Right lobe of liver (tissue), 6 donors: Measurements from ENCODE around the gene WDR6. TPM values are rescaled to one million over a fixed set of nuclear protein-coding genes. Genes with fewer than 3 reads are reported as not detected.
A peak's percentile ranks its signal among the peaks of the same experiment; 100 is the strongest.

Experiments used
- ATAC-seq, 4 donors: fragments of 200-7000 bp; cut with Tn5 transposase; one replicate each; pipeline ENCODE4 v1.9.1; 2020; ENCODE audit warnings: mild to moderate bottlenecking in 4 of 4, moderate library complexity in 4 of 4
- DNase-seq, 3 donors: peaks; one replicate each; pipeline ENCODE4 v3.0.0-alpha.2; 2020
- H3K27ac ChIP-seq, 3 donors: fragments of 200-600 bp; one replicate each; pipeline ENCODE4 v1.8.0; 2022
- H3K27me3 ChIP-seq, 2 donors: fragments of 200-600 bp; one replicate each; pipeline ENCODE4 v1.8.0; 2022
- H3K36me3 ChIP-seq, 4 donors: fragments of 200-600 bp; sonication (generic) in 1 of 4; one replicate each; pipeline versions ENCODE4 v1.5.1 to v1.8.0; 2017 to 2022; ENCODE audit warnings: control low read depth in 1 of 4
- H3K4me1 ChIP-seq, 4 donors: fragments of 200-600 bp; sonication (generic) in 1 of 4; one replicate each; pipeline versions ENCODE4 v1.5.1 to v1.8.0; 2017 to 2022; ENCODE audit warnings: control low read depth in 1 of 4
- H3K4me3 ChIP-seq, 3 donors: fragments of 200-600 bp; one replicate each; pipeline ENCODE4 v1.8.0; 2022
- H3K9me3 ChIP-seq, 4 donors: fragments of 200-600 bp; sonication (generic) in 1 of 4; one replicate each; pipeline versions ENCODE4 v1.5.1 to v1.8.0; 2017 to 2022; ENCODE audit warnings: control low read depth in 1 of 4
- POLR2A ChIP-seq: fragments of 450-650 bp; IDR thresholded peaks from one replicate; pipeline ENCODE4 v1.6.1; 2017; ENCODE audit warnings: antibody characterized with exemption, mild to moderate bottlenecking
- WGBS: methylation state at CpG from one replicate; pipeline ENCODE4 v1.1.6; 2018; ENCODE audit warnings: low coverage, low lambda C conversion rate; ENCODE audit not compliant: insufficient coverage; ENCODE audit errors: missing lambda C conversion rate; 5-methylcytosine and 5-hydroxymethylcytosine counted together
- intact Hi-C, 2 donors: fragments of 100-400 bp; cut with DNase I; formaldehyde crosslinking; loops; one replicate each; pipeline versions ENCODE4 v1.11.2 to v1.14.1; 2022
- total RNA-seq, 6 experiments: library from RNA; depleted of rRNA in 2 of 6; stranded (reverse); fragments of >200 nt in 2 of 6; fragmentation: NEBNext Ultra II Directional in 3 of 6; extraction: Animal tissue kit (Norgen Biotek cat#: 25700) in 3 of 6; gene quantifications; one replicate each; pipeline versions ENCODE4 v1.1.0 to v1.2.4, GENCODE V29; 2016 to 2023
- TF ChIP-seq, protein P1 (sequence below), 4 donors: fragments of 200-600 bp in 3 of 4; fragments of 450-650 bp in 1 of 4; IDR thresholded peaks; one replicate each; pipeline versions ENCODE4 v1.5.1 to v1.8.0; 2016 to 2022; ENCODE audit warnings: antibody characterized with exemption in 4 of 4, mild to moderate bottlenecking in 2 of 4
- donor health status: DM: no; HTN: yes; CAD: no.
- donor health status: DM: no; HTN: no; CAD: no.
- donor health status: DM: no; HTN: no; CAD: no.
- donor health status: DM: no; HTN: yes; CAD: no.
- donor health status: DM: no; HTN: yes; CAD: no.

Gene WDR6
- total RNA-seq, 6 experiments from 2014 or later: 35.7 to 72.9 (median 65.4) TPM

DNA sequence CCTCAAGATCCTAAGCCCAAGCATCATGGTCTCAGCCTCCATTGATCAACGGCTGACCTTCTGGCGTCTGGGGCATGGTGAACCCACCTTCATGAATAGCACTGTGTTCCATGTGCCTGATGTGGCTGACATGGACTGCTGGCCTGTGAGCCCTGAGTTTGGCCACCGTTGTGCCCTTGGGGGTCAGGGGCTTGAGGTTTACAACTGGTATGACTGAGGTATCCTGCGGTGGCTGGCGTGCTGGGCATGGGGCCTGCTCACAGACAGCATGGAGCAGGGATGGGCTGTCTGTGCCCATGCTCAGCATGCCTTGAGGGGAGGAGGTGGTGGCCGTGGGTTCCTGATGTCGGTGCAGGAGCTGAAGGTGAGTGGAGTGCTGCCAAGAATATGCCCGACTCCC lies 7.9 kb downstream of the WDR6 start:
- no peak for TF ChIP-seq POLR2A
- TF ChIP-seq, protein P1, sequence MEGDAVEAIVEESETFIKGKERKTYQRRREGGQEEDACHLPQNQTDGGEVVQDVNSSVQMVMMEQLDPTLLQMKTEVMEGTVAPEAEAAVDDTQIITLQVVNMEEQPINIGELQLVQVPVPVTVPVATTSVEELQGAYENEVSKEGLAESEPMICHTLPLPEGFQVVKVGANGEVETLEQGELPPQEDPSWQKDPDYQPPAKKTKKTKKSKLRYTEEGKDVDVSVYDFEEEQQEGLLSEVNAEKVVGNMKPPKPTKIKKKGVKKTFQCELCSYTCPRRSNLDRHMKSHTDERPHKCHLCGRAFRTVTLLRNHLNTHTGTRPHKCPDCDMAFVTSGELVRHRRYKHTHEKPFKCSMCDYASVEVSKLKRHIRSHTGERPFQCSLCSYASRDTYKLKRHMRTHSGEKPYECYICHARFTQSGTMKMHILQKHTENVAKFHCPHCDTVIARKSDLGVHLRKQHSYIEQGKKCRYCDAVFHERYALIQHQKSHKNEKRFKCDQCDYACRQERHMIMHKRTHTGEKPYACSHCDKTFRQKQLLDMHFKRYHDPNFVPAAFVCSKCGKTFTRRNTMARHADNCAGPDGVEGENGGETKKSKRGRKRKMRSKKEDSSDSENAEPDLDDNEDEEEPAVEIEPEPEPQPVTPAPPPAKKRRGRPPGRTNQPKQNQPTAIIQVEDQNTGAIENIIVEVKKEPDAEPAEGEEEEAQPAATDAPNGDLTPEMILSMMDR (IDR thresholded peaks at IDR 0.05): no peak
- peaks cover 0 to 30% (median 12%) of the 10 kb centered on the region in 4 donors for H3K36me3 ChIP-seq
- no peak for ATAC-seq
- no peak overlapping the region for H3K27ac ChIP-seq
- DNase-seq: peak in 1 of 3 donors; percentile 43
- no peak overlapping the region for H3K4me3 ChIP-seq
- intact Hi-C loops: no loop called here
- WGBS: 89% methylated on average over 3 of the region's 8 CpGs
- H3K27me3 ChIP-seq: no peaks in the 10 kb centered on the region
- H3K9me3 ChIP-seq: no peaks in the 10 kb centered on the region
- peaks cover 0 to 19% (median 6%) of the 10 kb centered on the region in 4 donors for H3K4me1 ChIP-seq

DNA sequence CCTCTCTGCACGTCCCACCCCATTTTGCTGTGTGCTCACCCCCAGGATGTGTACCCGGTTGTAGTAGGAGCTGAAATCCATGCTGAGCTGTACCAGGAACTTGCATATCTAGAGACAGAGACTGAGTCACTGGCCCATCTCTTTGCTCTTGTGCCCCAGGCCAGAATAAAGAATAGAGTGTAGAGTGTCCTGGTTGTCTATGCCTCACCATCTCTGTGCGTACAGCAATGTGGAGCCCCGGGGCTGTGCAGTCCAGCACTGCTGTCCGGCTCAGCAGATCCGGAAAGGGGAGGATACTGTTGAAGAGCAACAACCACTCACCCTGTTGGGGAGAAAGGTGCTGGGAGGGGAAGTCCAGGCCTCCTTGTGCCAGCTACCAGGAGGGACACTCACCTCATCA lies 8.6 kb downstream of the WDR6 start:
- DNase-seq (no peak), ATAC-seq (no peak)
- Histone ChIP-seq H3K9me3 (no peaks in the 10 kb centered on the region), H3K36me3 (peaks cover 0 to 30% (median 12%) of the 10 kb centered on the region in 4 donors), H3K4me1 (peaks cover 0 to 23% (median 8%) of the 10 kb centered on the region in 4 donors), H3K27ac (no peak overlapping the region), H3K27me3 (no peaks in the 10 kb centered on the region), H3K4me3 (no peak overlapping the region)
- 100% methylated on average over 1 of the region's 6 CpGs for WGBS
- intact Hi-C loops: no loop called here
- TF ChIP-seq, protein P1 (IDR thresholded peaks at IDR 0.05): no peak
- TF ChIP-seq POLR2A: no peak

DNA sequence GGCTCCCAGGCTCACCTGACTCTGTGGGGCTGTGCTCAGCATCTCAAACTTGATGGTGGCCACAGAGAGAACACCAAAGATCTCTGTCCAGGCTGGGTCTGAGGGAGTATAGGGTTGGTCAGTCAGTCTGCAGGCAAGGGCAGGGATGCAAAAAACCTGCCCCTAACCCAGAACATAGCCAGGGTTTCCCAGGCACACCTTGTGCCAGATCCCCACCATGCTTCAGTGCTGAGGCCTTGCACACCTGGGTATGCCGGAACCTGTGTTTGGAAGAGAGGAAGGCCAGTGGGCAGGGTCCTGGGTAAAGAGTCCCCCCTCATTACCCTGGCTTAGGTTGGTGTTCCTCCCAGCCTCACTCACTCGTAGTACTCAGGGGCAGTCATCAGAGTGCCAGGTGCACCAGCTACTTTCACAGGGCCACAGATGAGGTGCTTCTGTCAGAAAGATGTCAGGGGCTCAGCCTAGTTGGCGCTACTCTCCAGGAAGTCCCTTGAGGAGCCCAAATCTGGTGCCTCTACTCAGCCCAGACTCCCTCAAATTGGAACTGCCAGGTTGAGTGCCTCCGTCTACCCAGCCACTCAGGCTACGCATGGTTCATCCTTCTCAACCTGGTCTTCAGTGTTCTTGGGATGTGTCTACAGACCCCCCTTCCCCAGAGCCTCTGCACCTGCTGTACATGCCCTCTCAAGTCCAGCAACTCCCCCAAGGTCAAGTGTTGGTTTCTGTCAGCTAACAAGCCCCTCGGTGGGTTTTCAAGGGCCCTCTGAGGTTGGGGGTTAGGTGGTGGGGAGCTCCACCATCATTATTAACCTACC lies 9.4 kb downstream of the WDR6 start:
- Histone ChIP-seq H3K36me3 (peaks cover 0 to 29% (median 12%) of the 10 kb centered on the region in 4 donors), H3K4me1 (peaks cover 0 to 23% (median 8%) of the 10 kb centered on the region in 4 donors), H3K4me3 (no peak overlapping the region), H3K9me3 (no peaks in the 10 kb centered on the region), H3K27ac (no peak overlapping the region), H3K27me3 (no peaks in the 10 kb centered on the region)
- WGBS: 100% methylated on average over 1 of the region's 6 CpGs
- TF ChIP-seq POLR2A: no peak
- TF ChIP-seq, protein P1 (IDR thresholded peaks at IDR 0.05): no peak
- intact Hi-C loops: no loop called here
- DNase-seq: no peak
- ATAC-seq: no peak

DNA sequence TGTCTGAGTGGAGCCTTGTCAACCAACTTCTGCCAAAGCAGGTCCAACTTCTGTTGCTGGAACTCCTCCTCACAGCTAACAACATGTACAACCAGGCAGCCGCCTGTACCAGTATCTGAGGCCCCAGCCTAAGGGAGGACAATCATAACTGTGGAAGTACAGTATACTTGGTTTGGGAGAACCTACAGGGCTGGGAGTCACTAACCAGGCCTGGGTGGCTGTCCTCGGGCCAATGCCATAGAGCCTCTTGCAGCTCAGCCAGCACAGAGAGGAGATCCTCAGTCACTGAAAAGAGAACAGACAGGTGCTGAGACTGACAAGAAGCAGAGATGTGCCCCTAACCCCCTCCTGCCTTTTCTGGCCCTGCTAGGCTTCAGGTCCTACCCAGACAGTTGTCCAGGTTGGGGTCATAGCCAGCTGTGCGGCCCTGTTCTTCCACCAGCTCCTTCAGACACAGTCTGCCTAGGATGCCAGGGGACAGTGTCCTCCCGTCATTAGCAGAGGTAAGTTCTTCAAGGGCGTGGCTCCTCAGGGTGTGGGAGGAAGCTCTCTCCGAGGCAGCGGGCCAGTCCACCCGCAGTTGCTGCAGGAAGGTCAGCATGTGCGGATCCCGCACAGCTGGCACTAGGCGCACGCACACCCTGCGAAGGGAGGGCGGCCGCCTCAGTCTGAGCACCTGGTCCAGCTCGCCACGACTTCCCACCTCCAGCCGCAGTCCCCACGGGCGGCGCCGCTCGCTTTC lies 10.2 kb downstream of the WDR6 start:
- no peak for ATAC-seq

More for the DNA sequence above, 10.2 kb downstream of the WDR6 start:
- no peak for TF ChIP-seq POLR2A
- TF ChIP-seq, protein P1 (IDR thresholded peaks at IDR 0.05): no peak
- peak overlapping the region in 1 of 3 donors; percentile 65 for H3K27ac ChIP-seq
- H3K27me3 ChIP-seq: no peaks in the 10 kb centered on the region
- intact Hi-C loops: no loop called here
- H3K9me3 ChIP-seq: no peaks in the 10 kb centered on the region
- peaks cover 0 to 23% (median 11%) of the 10 kb centered on the region in 4 donors for H3K36me3 ChIP-seq
- H3K4me3 ChIP-seq: peak overlapping the region; percentile 88 to 91 (median 89)
- DNase-seq: peak in 1 of 3 donors; percentile 55
- WGBS: 17% methylated on average over 2 of the region's 23 CpGs
- peaks cover 0 to 23% (median 8%) of the 10 kb centered on the region in 4 donors for H3K4me1 ChIP-seq
